ENCODE data around the gene TBXAS1.
"Not testable (repeated sequence)": the region's sequence is repeated elsewhere in the genome, so short reads cannot be mapped to it uniquely, and the experiment has no call there.

Gene TBXAS1

GRCh38 chr7:139827042-139827441 lies 2.0 kb upstream of the TBXAS1 start:
- no peak for DNase-seq

GRCh38 chr7:139828446-139828845 lies 618 bp upstream of the TBXAS1 start:
- DNase-seq, result no peak

- DNase-seq, result no peak
These were observed 682 bp downstream of the TBXAS1 start for GRCh38 chr7:139829775-139830117.

- DNase-seq, result no peak
These were observed 1.2 kb downstream of the TBXAS1 start for GRCh38 chr7:139830292-139830691.

- DNase-seq, result no peak
These were observed 1.9 kb downstream of the TBXAS1 start for GRCh38 chr7:139830782-139831501.

- not testable (repeated sequence) for DNase-seq
These were observed 6.8 kb downstream of the TBXAS1 start for GRCh38 chr7:139835848-139836247.

- not testable (repeated sequence) for DNase-seq
These were observed 8.2 kb downstream of the TBXAS1 start for GRCh38 chr7:139837291-139837690.

GRCh38 chr7:139838276-139838675 lies 9.2 kb downstream of the TBXAS1 start:
- DNase-seq, result no peak

GRCh38 chr7:139838876-139839275 lies 9.8 kb downstream of the TBXAS1 start:
- no peak for DNase-seq

GRCh38 chr7:139840776-139841175 lies 11.7 kb downstream of the TBXAS1 start:
- no peak for DNase-seq

- no peak for DNase-seq
These were observed 13.5 kb downstream of the TBXAS1 start for GRCh38 chr7:139842401-139843210.

GRCh38 chr7:139843211-139843537 lies 14.1 kb downstream of the TBXAS1 start:
- DNase-seq, result not testable (repeated sequence)

- DNase-seq, result no peak
These were observed 15.8 kb downstream of the TBXAS1 start for GRCh38 chr7:139844779-139845442.

- no peak for DNase-seq
These were observed 16.4 kb downstream of the TBXAS1 start for GRCh38 chr7:139845443-139845805.

- no peak for DNase-seq
These were observed 17.2 kb downstream of the TBXAS1 start for GRCh38 chr7:139846297-139846696.

- DNase-seq, result no peak
These were observed 19.2 kb downstream of the TBXAS1 start for GRCh38 chr7:139848274-139848673.

GRCh38 chr7:139850906-139851305 lies 21.8 kb downstream of the TBXAS1 start:
- DNase-seq, result no peak

GRCh38 chr7:139851770-139852481 lies 22.9 kb downstream of the TBXAS1 start:
- no peak for DNase-seq

- no peak for DNase-seq
These were observed 23.4 kb downstream of the TBXAS1 start for GRCh38 chr7:139852482-139852845.

GRCh38 chr7:139853506-139854123 lies 24.6 kb downstream of the TBXAS1 start:
- DNase-seq, result no peak

- DNase-seq, result no peak
These were observed 25.1 kb downstream of the TBXAS1 start for GRCh38 chr7:139854124-139854511.

- DNase-seq, result no peak
These were observed 25.9 kb downstream of the TBXAS1 start for GRCh38 chr7:139854803-139855497.

Data from activated CD4-positive, alpha-beta T cell treated with anti-CD3 and anti-CD28 coated beads, Interleukin-2, amount 50 U/mL, for 4 hours (primary cell).